ENCODE data around the gene KLF15.

The KLF15 gene

GRCh38 chr3:126349611-126350501, 7.4 kb downstream of the KLF15 start:
- DNase-seq = no peak
- H3K27me3 ChIP-seq (replicated peaks) = no peaks in the 10 kb centered on the region
- no peak overlapping the region for H3K4me3 ChIP-seq (ENCODE audit: low read depth, low read length)
- no peak overlapping the region for H3K27ac ChIP-seq
- no peak for TF ChIP-seq CTCF (IDR thresholded peaks at IDR 0.05; ENCODE audit: low read depth, low read length, missing control alignments)
- in situ Hi-C loops (cut with HindIII; ENCODE audit: low pct_ligation_motif_present, low sequenced_read_pairs) = no loop called here
- no peaks in the 10 kb centered on the region for H3K36me3 ChIP-seq (replicated peaks)

GRCh38 chr3:126349071-126349470, 8.1 kb downstream of the KLF15 start:
- DNase-seq = no peak
- no peak overlapping the region for H3K4me3 ChIP-seq (ENCODE audit: low read depth, low read length)
- in situ Hi-C loops (cut with HindIII; ENCODE audit: low pct_ligation_motif_present, low sequenced_read_pairs) = no loop called here
- H3K27ac ChIP-seq = no peak overlapping the region
- H3K36me3 ChIP-seq (replicated peaks) = no peaks in the 10 kb centered on the region
- no peaks in the 10 kb centered on the region for H3K27me3 ChIP-seq (replicated peaks)
- TF ChIP-seq CTCF (IDR thresholded peaks at IDR 0.05; ENCODE audit: low read depth, low read length, missing control alignments) = no peak

GRCh38 chr3:126348308-126348920, 8.8 kb downstream of the KLF15 start:
- no peak for DNase-seq
- H3K27ac ChIP-seq = no peak overlapping the region
- no peaks in the 10 kb centered on the region for H3K36me3 ChIP-seq (replicated peaks)
- peak; percentile 42 for TF ChIP-seq CTCF (IDR thresholded peaks at IDR 0.05; ENCODE audit: low read depth, low read length, missing control alignments)
- in situ Hi-C loops (cut with HindIII; ENCODE audit: low pct_ligation_motif_present, low sequenced_read_pairs) = no loop called here
- H3K4me3 ChIP-seq (ENCODE audit: low read depth, low read length) = no peak overlapping the region
- H3K27me3 ChIP-seq (replicated peaks) = no peaks in the 10 kb centered on the region

- no peak for DNase-seq
- Histone ChIP-seq H3K27me3 (replicated peaks) (no peaks in the 10 kb centered on the region), H3K36me3 (replicated peaks) (no peaks in the 10 kb centered on the region), H3K4me3 (ENCODE audit: low read depth, low read length) (no peak overlapping the region), H3K27ac (no peak overlapping the region)
- in situ Hi-C loops (cut with HindIII; ENCODE audit: low pct_ligation_motif_present, low sequenced_read_pairs) = no loop called here
- TF ChIP-seq CTCF (IDR thresholded peaks at IDR 0.05; ENCODE audit: low read depth, low read length, missing control alignments) = no peak
Observed at GRCh38 chr3:126347543-126348161, 9.6 kb downstream of the KLF15 start.

- no peak for DNase-seq
- in situ Hi-C loops (cut with HindIII; ENCODE audit: low pct_ligation_motif_present, low sequenced_read_pairs) = no loop called here
- Histone ChIP-seq H3K27ac (no peak overlapping the region), H3K4me3 (ENCODE audit: low read depth, low read length) (no peak overlapping the region), H3K27me3 (replicated peaks) (no peaks in the 10 kb centered on the region), H3K36me3 (replicated peaks) (no peaks in the 10 kb centered on the region)
- TF ChIP-seq CTCF (IDR thresholded peaks at IDR 0.05; ENCODE audit: low read depth, low read length, missing control alignments) = no peak
Observed at GRCh38 chr3:126346466-126346865, 10.7 kb downstream of the KLF15 start.

All from brain microvascular endothelial cell (primary cell).